ENCODE measurements around the gene PDZK1. TPM values are rescaled to one million over a fixed set of nuclear protein-coding genes. Genes with fewer than 3 reads are reported as not detected.
A peak's percentile ranks its signal among the peaks of the same experiment; 100 is the strongest.
"Not testable (repeated sequence)": the region's sequence is repeated elsewhere in the genome, so short reads cannot be mapped to it uniquely, and the experiment has no call there.

PDZK1 gene
- total RNA-seq, 1 donor from 2014 or later = under 0.01 TPM

- TF ChIP-seq, protein P1, sequence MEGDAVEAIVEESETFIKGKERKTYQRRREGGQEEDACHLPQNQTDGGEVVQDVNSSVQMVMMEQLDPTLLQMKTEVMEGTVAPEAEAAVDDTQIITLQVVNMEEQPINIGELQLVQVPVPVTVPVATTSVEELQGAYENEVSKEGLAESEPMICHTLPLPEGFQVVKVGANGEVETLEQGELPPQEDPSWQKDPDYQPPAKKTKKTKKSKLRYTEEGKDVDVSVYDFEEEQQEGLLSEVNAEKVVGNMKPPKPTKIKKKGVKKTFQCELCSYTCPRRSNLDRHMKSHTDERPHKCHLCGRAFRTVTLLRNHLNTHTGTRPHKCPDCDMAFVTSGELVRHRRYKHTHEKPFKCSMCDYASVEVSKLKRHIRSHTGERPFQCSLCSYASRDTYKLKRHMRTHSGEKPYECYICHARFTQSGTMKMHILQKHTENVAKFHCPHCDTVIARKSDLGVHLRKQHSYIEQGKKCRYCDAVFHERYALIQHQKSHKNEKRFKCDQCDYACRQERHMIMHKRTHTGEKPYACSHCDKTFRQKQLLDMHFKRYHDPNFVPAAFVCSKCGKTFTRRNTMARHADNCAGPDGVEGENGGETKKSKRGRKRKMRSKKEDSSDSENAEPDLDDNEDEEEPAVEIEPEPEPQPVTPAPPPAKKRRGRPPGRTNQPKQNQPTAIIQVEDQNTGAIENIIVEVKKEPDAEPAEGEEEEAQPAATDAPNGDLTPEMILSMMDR (IDR thresholded peaks at IDR 0.05; ENCODE audit: insufficient read depth, low read length, severe bottlenecking) = no peak
- H3K27me3 ChIP-seq (ENCODE audit: control insufficient read depth, insufficient read depth, low read length) = no peaks in the 10 kb centered on the region
- H3K4me3 ChIP-seq (ENCODE audit: low read depth, low read length) = no peak overlapping the region
- no peaks in the 10 kb centered on the region for H3K36me3 ChIP-seq (ENCODE audit: control insufficient read depth, insufficient read depth, low read length)
- DNase-seq (ENCODE audit: low read depth) = peak; percentile 71
- FAIRE-seq = no peak
These were observed 29.0 kb upstream of the PDZK1 start for GRCh38 chr1:145736191-145736590.

DNA sequence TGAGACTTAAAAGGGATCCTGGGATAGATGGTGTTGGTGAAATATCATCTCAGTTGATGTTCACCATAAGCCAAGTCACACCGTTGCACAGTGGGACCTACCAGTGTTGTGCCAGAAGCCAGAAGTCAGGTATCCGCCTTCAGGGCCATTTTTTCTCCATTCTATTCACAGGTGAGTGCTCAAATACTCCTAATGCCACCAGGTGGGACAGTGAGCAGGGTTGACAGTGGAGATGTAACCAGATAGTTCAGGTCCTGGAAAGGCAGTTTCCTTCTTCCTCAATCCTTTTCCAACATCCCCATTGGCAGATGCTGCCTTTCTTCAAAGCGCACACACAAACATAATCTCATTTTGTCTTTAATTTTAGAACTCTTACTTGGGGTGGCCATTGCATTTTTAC is 23.7 kb upstream of the PDZK1 start:
- no peak for DNase-seq (ENCODE audit: low read depth)

DNA sequence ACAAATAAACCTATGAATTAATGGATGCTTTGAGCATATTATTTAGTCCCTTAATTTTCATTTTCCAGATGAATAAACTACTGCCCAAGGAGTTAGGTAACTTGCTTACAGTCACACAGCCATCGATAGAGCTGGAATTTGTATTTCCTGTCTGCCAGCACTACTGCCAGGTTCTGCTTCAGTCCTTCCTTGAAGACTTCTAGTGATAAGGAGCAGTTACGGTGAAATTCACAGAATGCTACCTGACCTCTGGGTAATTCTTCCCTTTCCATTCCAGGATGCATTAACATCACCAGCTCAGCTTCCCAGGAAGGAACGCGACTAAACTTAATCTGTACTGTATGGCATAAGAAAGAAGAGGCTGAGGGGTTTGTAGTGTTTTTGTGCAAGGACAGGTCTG is 23.3 kb upstream of the PDZK1 start:
- TF ChIP-seq, protein P1 (IDR thresholded peaks at IDR 0.05; ENCODE audit: insufficient read depth, low read length, severe bottlenecking) = no peak
- DNase-seq (ENCODE audit: low read depth) (no peak), FAIRE-seq (peak; percentile 36)
- H3K36me3 ChIP-seq (ENCODE audit: control insufficient read depth, insufficient read depth, low read length) = no peaks in the 10 kb centered on the region
- no peak overlapping the region for H3K4me3 ChIP-seq (ENCODE audit: low read depth, low read length)
- no peaks in the 10 kb centered on the region for H3K27me3 ChIP-seq (ENCODE audit: control insufficient read depth, insufficient read depth, low read length)

More for the DNA sequence above, 23.7 kb upstream of the PDZK1 start:
- Histone ChIP-seq H3K27me3 (ENCODE audit: control insufficient read depth, insufficient read depth, low read length) (no peaks in the 10 kb centered on the region), H3K4me3 (ENCODE audit: low read depth, low read length) (no peak overlapping the region), H3K36me3 (ENCODE audit: control insufficient read depth, insufficient read depth, low read length) (no peaks in the 10 kb centered on the region)
- no peak for FAIRE-seq
- TF ChIP-seq, protein P1 (IDR thresholded peaks at IDR 0.05; ENCODE audit: insufficient read depth, low read length, severe bottlenecking) = no peak

GRCh38 chr1:145729666-145730436 is 22.7 kb upstream of the PDZK1 start:
- Histone ChIP-seq H3K27me3 (ENCODE audit: control insufficient read depth, insufficient read depth, low read length) (no peaks in the 10 kb centered on the region), H3K4me3 (ENCODE audit: low read depth, low read length) (no peak overlapping the region), H3K36me3 (ENCODE audit: control insufficient read depth, insufficient read depth, low read length) (no peaks in the 10 kb centered on the region)
- TF ChIP-seq, protein P1 (IDR thresholded peaks at IDR 0.05; ENCODE audit: insufficient read depth, low read length, severe bottlenecking) = no peak
- no peak for FAIRE-seq
- DNase-seq (ENCODE audit: low read depth) = no peak

DNA sequence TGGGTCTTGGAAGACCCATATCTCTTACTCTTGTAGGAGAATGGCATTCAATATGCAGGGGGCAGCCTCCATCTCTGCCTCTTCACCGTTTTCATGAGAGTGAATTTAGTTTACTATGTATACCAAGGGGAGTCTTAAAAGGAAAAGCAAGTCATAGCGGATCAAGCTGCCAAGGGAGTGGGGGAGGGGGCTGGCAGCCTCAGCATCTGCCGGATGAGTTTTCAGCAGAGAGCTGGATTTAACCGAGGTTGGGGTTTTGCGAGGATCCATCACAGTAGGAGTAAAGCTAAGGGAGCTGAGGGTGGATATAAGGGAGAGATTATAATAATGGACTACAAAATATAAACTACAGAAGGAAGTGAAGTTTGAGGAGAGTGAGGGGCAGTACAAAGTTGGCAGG is 22.0 kb upstream of the PDZK1 start:
- no peak for DNase-seq (ENCODE audit: low read depth)
- Histone ChIP-seq H3K36me3 (ENCODE audit: control insufficient read depth, insufficient read depth, low read length) (no peaks in the 10 kb centered on the region), H3K4me3 (ENCODE audit: low read depth, low read length) (no peak overlapping the region), H3K27me3 (ENCODE audit: control insufficient read depth, insufficient read depth, low read length) (no peaks in the 10 kb centered on the region)
- FAIRE-seq = no peak
- TF ChIP-seq, protein P1 (IDR thresholded peaks at IDR 0.05; ENCODE audit: insufficient read depth, low read length, severe bottlenecking) = no peak

DNA sequence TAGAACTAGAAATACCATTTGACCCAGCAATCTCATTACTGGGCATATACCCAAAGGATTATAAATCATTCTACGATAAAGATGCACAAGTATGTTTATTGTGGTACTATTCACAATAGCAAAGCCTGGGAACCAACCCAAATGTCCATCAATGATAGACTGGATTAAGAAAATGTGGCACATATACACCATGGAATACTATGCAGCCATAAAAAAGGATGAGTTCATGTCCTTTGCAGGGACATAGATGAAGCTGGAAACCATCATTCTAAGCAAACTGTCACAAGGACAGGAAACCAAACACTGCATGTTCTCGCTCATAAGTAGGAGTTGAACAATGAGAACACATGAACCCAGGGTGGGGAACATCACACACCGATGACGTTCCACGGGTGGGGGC is 19.0 kb upstream of the PDZK1 start:
- not testable (repeated sequence) for H3K36me3 ChIP-seq (ENCODE audit: control insufficient read depth, insufficient read depth, low read length); H3K4me3 ChIP-seq (ENCODE audit: low read depth, low read length); FAIRE-seq; H3K27me3 ChIP-seq (ENCODE audit: control insufficient read depth, insufficient read depth, low read length); DNase-seq (ENCODE audit: low read depth)
